HS-27A (cell line): Measurements from ENCODE around the gene GALNT3.

Source experiments
- DNase-seq: peaks from one replicate; pipeline ENCODE4 v3.0.0-alpha.2; 2012; ENCODE audit warnings: low read depth, missing footprints

Gene GALNT3

DNA sequence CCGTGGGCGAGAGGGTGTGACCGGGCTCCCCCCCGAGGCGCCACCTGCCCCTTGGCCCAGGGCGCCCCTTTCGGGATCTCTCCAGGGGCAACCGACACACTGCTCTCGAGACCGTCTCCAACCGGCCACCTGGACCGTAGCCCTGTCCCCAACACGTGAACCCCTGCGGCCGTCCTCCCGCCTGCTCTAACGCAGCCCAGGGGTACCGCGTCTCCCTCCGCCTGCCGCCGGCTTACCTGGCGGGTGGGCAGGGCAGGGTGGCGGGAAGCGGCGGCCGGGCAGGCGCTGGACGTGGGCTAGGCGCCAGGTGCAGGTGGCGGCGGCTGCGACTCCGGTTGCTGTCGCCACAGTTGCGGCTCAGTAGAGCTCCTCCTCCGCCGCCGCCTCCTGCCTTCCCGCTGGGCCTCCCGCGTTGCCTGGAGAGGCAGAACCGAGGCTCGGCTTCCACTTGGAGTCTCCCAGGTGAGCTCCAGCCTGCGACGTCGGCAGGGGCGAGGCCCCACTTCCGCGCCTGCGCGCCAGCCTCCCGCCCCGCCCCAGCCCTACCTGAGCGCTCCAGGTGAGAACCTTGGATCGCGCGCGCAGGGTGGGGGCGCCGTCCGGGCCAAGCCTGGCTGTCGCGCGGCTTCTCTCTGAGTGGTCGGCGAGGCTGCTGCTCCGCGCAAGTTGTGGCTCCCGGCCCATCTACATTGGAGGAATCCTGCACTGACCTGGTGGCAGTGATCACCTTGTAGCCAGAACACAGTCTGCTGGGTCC lies at the start of gene GALNT3:
GALNT3 (minus strand) TSS at position 469 of the 757 bp plus-strand sequence. CDS start 23,547 bp downstream, outside the sequence.
- DNase-seq = no peak

GRCh38 chr2:165843351-165843750 lies 49.3 kb upstream of the GALNT3 start:
- DNase-seq = no peak

DNA sequence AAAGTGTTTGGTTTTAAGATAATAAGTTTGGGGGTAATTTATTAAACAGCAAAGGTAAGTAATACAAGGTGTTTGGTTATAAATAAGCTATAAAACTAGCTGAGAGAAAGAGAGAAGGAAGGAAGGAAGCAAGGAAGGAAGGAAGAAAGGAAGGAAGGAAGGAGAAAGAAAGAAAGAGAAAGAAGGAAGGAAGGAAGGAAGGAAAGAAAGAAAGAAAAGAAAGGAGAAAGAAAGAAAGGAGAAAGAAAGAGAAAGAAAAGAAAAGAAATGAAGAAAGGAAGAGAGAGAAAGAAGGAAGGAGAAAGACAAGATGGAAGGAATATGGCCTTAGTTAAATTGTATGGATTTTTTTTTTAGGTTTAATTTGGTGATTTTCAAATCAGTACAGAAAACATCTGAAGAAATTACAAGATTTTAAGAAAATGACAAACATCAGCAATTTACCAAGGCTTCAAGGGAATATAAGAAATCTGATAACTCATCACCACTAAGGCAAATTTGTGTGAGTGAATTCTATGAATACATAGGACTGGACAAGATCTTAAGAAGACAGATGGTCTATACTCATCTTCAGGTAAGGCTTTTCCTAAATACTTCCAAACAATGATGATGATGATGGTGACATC lies 46.4 kb upstream of the GALNT3 start:
- no peak for DNase-seq

DNA sequence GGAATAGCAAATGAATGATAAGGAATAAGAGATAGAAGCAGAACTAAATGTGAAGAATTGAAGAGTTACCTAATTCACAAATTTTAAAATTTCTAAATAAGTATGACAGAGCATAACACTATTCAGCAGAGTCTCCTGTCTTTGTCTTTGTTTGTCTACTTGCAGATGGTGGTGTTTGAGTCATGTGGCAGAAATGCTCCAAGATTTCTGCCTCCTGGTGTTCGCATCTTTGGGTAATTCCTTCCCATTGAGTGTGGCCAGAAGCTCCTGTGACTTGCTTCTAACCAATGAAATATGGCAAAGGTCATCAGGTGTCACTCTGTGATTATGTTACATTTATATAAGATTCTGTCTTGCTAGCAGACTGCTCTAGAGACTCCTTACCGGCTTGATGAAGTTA lies 45.6 kb upstream of the GALNT3 start:
- no peak for DNase-seq

GRCh38 chr2:165837122-165837521 lies 43.1 kb upstream of the GALNT3 start:
- DNase-seq = no peak

DNA sequence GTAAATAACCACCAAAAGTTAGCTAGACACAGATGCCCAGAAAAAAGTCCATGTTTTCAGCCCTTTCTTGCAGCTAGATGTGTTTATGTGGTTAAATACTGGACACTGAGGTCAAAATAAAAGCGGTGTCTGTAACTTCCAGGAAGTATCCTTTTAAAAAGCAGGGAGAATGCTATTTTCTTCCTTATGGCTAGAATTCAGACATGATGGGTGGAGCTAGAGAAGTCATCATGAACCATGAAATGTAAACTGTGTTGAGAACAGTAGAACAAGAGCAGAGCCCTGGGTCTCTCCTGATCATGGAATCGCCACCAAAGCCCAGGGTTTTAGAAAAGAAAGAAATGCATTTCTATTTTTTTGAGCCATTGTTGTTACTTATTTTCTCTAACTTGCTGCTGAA lies 41.3 kb upstream of the GALNT3 start:
- no peak for DNase-seq

DNA sequence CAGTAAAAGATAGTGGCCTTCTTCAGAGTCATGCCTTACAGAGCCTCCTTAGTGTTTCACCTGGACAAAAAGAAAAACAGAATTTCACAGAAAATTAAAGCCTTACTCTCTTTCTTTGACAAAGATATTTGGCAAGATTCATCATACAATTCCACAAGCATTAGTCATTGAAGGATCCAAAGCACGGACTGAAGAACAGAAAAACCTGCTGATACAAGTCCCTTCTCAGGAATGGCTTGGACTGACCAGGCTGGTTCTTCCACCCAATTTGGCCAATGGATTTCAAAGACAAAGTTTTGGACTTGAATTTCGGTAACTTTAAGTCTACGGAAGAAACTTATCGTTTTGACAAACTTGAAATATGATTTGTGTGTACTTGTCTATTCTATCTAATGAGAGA lies 39.1 kb upstream of the GALNT3 start:
- DNase-seq = peak; percentile 33

DNA sequence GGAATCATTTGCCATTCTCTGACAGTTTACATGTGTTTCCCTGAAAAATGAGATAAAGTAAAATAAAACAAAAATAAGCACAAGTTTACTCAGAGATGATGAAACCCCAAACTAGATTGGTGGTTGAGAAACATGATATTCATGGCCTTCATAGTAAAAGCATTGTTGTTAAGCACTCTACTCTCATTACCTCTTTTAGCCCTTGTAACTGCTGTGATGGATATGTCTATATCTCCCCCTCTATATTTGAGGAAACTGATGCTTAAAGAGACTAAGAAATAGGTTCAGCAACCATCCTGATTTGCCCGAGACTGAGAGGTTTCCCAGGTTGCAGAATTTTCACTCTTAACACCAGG lies 33.9 kb upstream of the GALNT3 start:
- DNase-seq = no peak

- DNase-seq = no peak
Observed at GRCh38 chr2:165827016-165827920, 33.2 kb upstream of the GALNT3 start.

DNA sequence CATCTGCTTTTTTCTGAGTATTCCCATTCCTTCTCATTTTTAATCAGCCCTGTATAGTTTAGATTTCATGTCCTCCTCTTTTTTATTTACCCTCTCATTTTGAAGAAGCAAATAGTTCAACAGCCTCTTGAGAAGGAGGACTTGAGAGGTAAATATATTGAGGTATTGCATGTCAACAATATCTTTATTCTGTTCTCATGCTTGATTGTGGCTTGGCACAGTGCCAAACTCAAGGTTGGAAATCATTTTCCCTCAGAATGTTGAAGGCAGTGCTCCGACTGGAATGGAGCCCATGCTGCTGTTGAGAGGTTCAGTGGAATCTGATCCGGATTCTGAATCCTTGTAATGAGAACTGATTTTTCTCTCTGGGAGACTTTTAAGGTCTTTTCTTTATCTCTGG lies 31.0 kb upstream of the GALNT3 start:
- DNase-seq = no peak

GRCh38 chr2:165820296-165820695 lies 26.2 kb upstream of the GALNT3 start:
- no peak for DNase-seq

- no peak for DNase-seq
Observed at GRCh38 chr2:165818920-165819319, 24.9 kb upstream of the GALNT3 start.

DNA sequence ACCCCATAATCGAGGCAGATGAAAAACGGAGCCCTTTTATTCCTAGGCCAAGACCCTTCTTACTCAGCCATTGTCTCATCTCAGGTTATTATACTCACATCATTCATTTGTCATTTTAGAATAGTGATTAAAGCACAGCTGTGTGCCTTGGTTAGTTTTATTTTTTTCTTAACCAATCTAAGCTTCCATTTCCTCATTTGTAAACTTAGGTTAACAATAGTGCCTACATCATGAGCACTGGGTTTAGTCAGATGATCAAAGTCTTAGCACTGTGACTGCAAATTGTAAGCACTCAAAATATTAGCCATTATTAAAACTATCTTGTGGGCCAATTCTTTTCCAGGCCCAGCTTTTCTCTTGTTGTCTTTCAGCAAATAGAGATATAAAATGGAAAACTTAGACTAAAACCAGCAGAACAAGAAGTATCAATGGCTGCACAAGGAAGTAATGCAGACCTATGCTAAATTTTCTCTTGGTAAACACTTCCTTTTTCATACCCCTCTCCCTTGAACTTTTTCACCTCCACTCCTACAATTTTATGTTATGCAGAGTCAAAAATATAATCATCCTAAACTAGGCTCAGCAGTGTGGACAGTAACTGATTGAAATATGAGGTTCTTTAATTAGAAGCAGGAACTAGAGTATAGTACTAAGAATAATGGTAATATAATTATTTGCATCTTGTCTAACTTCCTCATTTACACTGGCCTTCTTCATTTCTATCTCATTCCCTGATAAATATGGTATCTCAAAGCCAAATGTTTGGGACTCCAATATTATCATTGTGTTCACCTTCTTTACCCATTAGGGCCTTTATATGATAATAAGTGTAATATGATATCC lies 21.5 kb upstream of the GALNT3 start:
- DNase-seq = no peak

- DNase-seq = no peak
Observed at GRCh38 chr2:165814473-165814872, 20.4 kb upstream of the GALNT3 start.

- no peak for DNase-seq
Observed at GRCh38 chr2:165811592-165812370, 17.7 kb upstream of the GALNT3 start.

DNA sequence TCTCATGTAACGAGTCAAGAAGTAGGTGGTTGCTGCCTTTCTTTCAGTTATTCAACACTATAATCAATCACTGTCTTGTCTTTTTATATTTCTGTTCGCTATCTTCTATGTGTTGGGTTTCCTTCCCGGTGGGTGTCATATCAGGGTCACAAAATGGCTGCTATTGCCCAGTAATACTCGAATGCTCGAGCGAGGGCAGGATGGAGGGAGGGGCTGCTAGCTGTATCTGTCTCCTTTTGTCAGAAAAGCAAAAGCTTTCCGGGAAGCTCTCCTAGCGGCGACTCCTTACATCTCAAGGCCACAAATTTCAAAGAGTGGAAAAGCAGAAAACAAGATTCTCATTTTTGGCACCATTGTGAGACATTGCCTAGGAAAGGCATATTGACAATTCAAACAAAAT lies 16.4 kb upstream of the GALNT3 start:
- DNase-seq = no peak

DNA sequence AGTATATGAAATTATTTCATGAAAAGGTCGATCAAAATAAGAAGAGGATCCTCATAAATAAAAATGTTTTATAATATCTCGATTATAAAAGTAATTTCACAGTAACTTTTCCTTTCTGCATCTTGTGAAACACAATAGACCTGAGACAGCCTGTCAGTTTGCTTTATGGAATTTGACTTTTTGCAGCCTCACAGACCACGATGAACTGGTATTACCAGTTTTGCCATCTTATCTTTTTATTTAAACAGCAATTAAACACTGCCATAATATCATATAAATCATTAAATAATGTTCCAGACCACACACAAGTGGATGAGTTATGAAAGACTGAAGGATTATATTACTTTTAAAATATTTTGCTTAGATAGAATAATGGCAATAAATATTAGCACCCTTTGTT lies 10.7 kb upstream of the GALNT3 start:
- DNase-seq = no peak

DNA sequence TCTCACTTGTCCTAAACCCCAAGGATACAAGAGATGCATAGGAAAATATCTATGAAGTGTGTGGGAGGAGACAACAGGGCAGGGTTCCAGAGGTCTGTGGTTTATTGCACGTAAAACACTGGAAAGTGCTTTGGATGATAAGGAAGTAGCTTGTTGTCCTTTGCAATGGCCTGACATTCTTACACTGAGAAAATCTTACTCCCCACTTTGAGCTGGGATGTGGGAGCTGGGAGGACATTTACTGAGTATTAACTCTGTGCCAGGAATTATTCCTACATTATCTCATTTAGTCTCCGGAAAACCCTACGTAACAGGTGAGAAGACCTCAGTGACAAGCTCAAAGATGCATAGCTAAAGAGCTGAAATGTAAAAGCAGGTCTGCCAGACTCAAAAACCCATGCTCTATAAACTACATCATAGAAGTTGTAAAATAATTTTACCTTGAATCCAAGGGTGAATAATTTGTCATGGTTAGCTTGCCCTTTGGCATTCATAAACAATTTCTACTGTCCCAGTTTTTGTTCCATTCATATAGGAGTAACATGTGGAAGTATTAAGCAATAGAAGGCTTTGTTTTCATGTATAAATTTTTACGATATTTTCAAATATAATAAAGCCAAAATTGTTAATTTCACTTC lies 9.2 kb upstream of the GALNT3 start:
- DNase-seq = no peak

DNA sequence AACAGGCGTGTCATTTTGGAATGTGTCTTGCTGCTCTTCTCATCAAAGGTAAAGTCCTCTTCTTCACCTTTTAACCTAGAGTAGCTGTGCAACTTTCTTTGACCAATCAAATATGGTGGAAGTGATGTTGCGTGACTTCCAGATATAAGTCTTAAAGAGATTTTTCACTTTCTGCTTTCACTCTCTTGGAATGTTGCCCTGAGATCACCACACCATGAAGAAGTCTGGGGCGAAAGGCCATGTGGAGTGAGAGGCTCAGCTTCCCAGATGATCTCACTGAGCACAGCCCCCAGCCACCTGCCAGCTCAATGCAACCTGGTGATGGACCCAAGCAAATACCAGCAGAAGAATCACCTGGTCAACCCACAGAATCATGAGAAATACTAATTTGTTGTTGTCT lies 7.1 kb upstream of the GALNT3 start:
- DNase-seq = no peak

DNA sequence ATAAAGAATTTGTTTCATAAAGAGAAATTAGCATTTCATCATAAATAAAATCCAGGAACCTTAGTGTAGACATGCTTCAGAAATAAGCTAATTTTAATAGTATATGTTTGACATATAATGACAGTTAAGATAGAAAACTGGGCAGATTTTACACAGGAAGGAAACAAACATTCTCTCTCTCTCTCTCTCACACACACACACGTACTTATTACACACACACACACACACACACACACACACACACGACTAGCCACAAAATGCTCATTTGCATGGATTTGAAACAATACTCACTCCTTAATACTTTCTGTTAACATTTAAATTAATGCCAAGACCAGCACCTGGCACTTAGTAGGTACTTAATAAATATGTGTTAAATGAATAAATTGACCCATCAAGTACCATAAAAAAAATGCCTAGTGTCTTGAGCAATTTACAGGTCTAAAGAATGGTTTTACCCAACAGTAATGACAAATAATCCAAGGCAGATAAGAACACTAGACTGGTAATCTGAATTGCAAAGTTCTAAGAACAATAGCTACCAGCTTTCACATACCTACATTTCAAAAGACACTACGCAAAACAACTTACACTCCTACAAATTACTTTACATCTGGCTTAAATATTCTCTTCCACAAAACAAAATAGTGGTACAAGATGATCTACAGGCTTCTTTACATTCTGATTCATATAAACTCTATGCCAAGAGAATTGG lies 2.9 kb upstream of the GALNT3 start:
- DNase-seq = no peak
